Fibroblast of skin of scalp (primary cell): ENCODE data around the gene GABRR3. TPM values are rescaled to one million over a fixed set of nuclear protein-coding genes. Genes with fewer than 3 reads are reported as not detected.

ENCODE experiments used
- DNase-seq: peaks from one replicate; pipeline ENCODE4 v3.0.0-alpha.2; 2013
- polyA plus RNA-seq, 2 experiments: library from polyadenylated mRNA; unstranded; fragments of 120-200 nt; gene quantifications; one replicate each; pipeline ENCODE4 v1.2.1, GENCODE V29; 2013; ENCODE audit not compliant: insufficient read length in 2 of 2

GABRR3 gene
- not detected for polyA plus RNA-seq (2013, experiment 1 of 2; ENCODE audit: insufficient read length)
- not detected for polyA plus RNA-seq (2013, experiment 2 of 2; ENCODE audit: insufficient read length)

DNA sequence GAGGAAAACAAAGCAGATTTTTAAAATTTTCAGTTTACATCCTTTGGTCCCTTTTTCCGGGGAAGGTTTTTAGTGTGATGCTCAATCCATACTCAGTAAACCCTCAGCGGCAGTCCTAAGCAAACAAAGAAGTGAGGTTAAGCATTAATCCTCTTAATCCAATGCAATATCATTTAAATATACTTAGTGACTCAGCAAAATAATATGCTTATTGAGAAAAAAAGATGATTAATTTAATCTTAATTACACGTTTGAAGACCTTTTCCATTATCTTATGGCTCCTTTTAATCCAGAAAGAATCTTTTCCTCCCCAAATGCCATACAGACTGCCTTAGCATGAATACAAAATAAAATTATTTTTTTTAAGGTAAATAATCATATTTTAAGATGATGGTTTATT lies at the start of gene GABRR3:
Gene GABRR3, minus strand, starts transcription at position 108 of the 400 bp plus-strand sequence. CDS start 328 bp downstream, outside the sequence.
- DNase-seq = no peak

- no peak for DNase-seq
Observed at GRCh38 chr3:98073486-98073885, 38.4 kb upstream of the GABRR3 start.

- no peak for DNase-seq
Observed at GRCh38 chr3:98070840-98071239, 35.7 kb upstream of the GABRR3 start.

DNA sequence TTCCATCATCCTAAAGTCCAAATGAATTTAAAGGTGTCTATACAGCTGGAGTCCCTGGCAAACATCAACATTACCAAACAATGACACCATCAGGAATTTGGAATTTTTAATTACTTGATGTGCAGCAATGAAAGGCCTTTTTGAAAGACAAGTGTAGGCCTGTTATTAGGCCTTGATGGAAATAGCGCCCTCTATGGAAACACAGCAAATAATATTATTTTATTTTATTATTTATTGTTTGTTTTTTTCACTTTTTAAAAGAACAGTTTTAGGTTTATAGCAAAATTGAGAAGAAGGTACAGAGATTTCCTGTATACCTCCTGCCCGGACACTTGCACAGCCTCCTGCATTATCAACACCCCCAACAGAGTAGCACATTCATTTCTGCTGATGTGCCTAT lies 33.7 kb upstream of the GABRR3 start:
- no peak for DNase-seq

GRCh38 chr3:98058244-98058960 lies 23.3 kb upstream of the GABRR3 start:
- DNase-seq = no peak

GRCh38 chr3:98057631-98058030 lies 22.5 kb upstream of the GABRR3 start:
- DNase-seq = no peak

- DNase-seq = no peak
Observed at GRCh38 chr3:98056035-98056434, 20.9 kb upstream of the GABRR3 start.

DNA sequence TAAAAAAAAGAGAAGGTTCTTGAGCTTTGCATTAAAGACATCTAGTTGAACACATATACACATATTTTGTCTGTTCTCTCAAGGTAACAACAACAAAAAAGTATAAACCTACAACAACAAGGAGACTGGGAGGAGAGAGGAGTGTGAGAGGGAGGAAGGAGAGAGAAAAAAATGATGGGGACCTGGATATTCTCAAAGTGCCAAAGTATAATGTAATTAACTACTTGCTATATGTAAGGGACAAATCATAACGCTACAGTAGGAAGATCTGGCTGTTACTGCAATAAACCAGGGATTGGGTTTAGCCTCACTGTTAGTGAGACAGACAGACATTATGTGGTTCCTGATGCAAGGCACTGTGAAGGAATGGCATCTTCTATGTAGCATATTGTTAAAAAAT lies 14.2 kb upstream of the GABRR3 start:
- no peak for DNase-seq

DNA sequence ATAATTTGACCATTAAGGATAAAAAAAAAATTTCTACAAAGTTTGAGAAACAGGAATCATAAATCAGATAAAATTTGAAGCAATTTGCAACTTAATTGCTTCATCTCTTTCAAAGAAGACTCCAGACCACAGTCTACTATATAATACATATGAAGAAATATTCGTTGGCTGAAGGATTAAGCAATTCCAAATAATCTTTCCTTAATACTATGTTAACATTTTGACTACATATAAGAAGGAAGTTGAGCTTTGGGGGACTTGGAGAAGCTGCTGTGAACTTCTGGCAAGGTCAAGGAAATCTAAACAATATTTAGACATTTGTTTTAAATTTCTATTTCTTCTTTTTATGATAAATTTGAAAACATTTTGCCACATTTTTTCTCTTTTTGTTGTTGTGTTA lies 13.5 kb upstream of the GABRR3 start:
- DNase-seq = no peak

DNA sequence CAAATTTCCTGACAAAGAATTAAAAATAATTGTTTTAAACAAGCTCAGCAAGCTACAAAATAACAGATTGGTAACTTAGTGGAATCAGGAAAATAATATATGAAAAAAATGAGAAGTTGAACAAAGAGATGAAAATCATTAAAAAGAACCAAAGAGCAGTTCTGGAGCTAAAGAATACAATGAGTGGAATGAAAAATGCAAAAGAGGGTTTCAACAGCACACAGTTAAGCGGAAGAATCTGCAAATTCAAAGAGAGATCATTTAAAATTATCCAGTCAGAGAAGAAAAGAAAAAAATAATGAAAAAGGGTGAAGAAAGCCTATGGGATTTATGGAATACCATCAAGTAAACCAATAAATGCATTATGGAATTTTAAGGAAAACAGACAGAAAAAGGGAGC lies 6.2 kb upstream of the GABRR3 start:
- no peak for DNase-seq

GRCh38 chr3:98039322-98040024 lies 4.4 kb upstream of the GABRR3 start:
- DNase-seq = peak; percentile 81

GRCh38 chr3:98038876-98039275 lies 3.8 kb upstream of the GABRR3 start:
- DNase-seq = no peak

DNA sequence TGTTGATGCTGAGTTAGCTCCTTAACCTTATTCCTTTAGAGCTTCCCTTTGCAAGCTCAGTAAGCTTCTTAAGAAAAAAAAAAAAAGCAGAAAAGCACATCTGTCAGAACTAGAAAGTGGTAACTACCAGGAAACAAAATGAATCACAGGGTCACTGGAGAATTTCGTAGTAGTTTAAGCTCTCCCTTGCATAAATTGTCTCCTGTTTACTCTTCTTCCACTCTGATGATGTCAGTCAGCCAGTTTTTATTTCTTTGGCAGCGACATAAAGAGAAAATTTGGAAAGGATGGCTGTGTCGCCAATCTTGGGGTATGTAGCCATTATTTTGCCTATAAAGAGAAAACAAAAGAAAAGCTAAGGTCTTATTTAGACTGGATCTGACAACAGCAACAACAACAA lies 3.2 kb upstream of the GABRR3 start:
- DNase-seq = no peak

GRCh38 chr3:98034486-98034885 lies 629 bp downstream of the GABRR3 start:
- DNase-seq = no peak

DNA sequence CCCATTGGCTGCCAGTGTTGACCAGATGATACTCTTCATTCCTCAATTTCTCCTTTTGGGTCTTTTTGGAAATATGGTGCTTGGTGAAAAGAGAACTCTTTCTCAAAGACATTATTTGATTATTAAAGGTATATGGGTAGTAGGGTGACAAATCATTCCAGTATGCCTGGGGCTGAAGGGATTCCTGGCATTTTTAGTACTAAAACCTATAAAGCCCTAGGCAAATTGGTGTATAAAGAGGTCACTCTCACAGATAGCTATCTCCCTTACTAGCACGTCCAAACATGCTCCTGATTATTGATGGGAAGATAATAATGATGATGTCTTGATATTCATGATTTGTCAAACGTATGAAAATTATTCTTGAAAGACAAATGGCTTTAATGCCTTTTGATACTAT lies 1.1 kb downstream of the GABRR3 start:
- no peak for DNase-seq

GRCh38 chr3:98032904-98033303 lies 2.2 kb downstream of the GABRR3 start:
- no peak for DNase-seq

GRCh38 chr3:98032265-98032664 lies 2.9 kb downstream of the GABRR3 start:
- DNase-seq = no peak

GRCh38 chr3:98029083-98029482 lies 6.0 kb downstream of the GABRR3 start:
- DNase-seq = no peak

- peak; percentile 6 for DNase-seq
Observed at GRCh38 chr3:98027085-98027446, 8.0 kb downstream of the GABRR3 start.

DNA sequence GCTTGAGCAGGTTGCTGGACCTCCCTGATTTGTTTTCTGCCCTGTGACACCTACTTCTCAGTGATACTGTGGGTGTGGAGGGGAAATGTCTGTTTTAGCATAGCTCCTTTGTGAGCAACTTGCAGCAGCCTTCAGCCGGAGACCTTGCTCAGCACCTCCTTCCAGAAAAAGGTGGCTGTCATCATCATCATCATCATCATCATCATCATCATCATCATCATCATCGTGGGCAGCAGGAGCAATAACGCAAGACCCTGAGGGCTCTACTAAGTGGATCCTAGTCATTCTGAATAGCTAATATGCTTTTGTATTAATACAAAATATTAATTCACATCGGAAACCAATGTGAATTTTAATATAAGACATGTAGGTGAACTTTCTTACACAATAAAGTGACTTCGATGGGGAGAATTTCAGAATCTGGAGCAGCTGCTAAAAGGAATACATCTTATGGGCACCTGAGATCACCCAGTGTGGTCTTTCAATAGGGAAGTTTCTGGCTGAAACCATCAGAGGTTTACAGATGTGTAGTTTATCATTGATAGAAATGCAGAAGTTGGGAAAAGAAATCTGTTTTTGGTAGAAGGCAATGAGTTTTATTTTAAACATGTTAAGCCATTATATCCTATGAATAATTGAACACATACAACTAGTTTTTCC lies 8.6 kb downstream of the GABRR3 start:
- no peak for DNase-seq

DNA sequence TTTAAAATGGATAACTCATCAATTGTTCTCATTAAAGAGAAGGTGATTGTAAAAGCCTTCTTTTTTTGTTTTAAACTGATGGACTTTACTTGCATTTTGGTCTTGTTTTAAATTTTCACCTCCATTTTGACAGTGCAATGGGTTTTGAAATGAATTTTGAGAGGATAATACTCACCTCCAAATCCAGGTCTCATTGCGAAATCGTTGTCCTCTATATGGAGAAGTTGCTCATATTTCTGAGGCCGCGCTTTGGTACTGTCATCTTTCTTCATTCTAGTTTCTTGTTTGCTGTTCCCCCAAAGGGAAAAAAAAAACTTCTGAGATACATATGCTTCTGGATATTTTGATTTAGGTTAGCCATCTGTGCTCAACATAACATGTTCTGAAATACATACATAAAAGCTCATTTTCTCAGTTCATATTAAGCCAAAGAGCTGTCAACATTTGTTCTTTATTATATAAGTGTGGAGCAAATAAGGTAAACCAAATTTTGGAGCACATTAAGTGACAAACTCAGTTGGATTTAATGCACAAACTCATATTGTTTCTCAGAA lies 9.6 kb downstream of the GABRR3 start:
- no peak for DNase-seq

- DNase-seq = peak; percentile 71
Observed at GRCh38 chr3:98022978-98023820, 11.9 kb downstream of the GABRR3 start.
